Omental fat pad (tissue), 4 donors: ENCODE data around the gene RAB44. TPM values are rescaled to one million over a fixed set of nuclear protein-coding genes. Genes with fewer than 3 reads are reported as not detected.
A peak's percentile ranks its signal among the peaks of the same experiment; 100 is the strongest.

Experiments used
- ATAC-seq: fragments of 150-250 bp; one replicate; pipeline ENCODE4 v1.9.1; 2016; ENCODE audit warnings: mild to moderate bottlenecking, moderate library complexity; ENCODE audit not compliant: low FRiP score
- DNase-seq: peaks from one replicate; pipeline ENCODE4 v3.0.0-alpha.2; 2019; ENCODE audit warnings: low spot score
- total RNA-seq, 4 donors: library from RNA; depleted of rRNA; stranded (reverse); fragments of >200 nt; gene quantifications; one replicate each; pipeline ENCODE4 v1.1.0, GENCODE V29; 2016
- TF ChIP-seq, protein P1 (sequence below), 3 donors: fragments of 450-650 bp; IDR thresholded peaks; one replicate each; pipeline ENCODE4 v1.5.1; 2016 to 2017; ENCODE audit warnings: antibody characterized with exemption in 3 of 3, mild to moderate bottlenecking in 3 of 3, moderate library complexity in 2 of 3

Gene RAB44
- total RNA-seq, 4 donors from 2014 or later, result 0.19 to 2.4 (median 0.43) TPM

- TF ChIP-seq, protein P1, sequence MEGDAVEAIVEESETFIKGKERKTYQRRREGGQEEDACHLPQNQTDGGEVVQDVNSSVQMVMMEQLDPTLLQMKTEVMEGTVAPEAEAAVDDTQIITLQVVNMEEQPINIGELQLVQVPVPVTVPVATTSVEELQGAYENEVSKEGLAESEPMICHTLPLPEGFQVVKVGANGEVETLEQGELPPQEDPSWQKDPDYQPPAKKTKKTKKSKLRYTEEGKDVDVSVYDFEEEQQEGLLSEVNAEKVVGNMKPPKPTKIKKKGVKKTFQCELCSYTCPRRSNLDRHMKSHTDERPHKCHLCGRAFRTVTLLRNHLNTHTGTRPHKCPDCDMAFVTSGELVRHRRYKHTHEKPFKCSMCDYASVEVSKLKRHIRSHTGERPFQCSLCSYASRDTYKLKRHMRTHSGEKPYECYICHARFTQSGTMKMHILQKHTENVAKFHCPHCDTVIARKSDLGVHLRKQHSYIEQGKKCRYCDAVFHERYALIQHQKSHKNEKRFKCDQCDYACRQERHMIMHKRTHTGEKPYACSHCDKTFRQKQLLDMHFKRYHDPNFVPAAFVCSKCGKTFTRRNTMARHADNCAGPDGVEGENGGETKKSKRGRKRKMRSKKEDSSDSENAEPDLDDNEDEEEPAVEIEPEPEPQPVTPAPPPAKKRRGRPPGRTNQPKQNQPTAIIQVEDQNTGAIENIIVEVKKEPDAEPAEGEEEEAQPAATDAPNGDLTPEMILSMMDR (IDR thresholded peaks at IDR 0.05), result no peak
- DNase-seq (no peak), ATAC-seq (no peak)
Observed at GRCh38 chr6:36662380-36662779, 35.2 kb upstream of the RAB44 start.

GRCh38 chr6:36662827-36663256, 34.8 kb upstream of the RAB44 start:
- DNase-seq (no peak), ATAC-seq (no peak)
- TF ChIP-seq, protein P1 (IDR thresholded peaks at IDR 0.05), result no peak

- no peak for ATAC-seq
- no peak for DNase-seq
- TF ChIP-seq, protein P1 (IDR thresholded peaks at IDR 0.05), result no peak
Observed at GRCh38 chr6:36663504-36664446, 33.9 kb upstream of the RAB44 start.

GRCh38 chr6:36665180-36665579, 32.4 kb upstream of the RAB44 start:
- TF ChIP-seq, protein P1 (IDR thresholded peaks at IDR 0.05), result no peak
- DNase-seq, result no peak
- ATAC-seq, result no peak

DNA sequence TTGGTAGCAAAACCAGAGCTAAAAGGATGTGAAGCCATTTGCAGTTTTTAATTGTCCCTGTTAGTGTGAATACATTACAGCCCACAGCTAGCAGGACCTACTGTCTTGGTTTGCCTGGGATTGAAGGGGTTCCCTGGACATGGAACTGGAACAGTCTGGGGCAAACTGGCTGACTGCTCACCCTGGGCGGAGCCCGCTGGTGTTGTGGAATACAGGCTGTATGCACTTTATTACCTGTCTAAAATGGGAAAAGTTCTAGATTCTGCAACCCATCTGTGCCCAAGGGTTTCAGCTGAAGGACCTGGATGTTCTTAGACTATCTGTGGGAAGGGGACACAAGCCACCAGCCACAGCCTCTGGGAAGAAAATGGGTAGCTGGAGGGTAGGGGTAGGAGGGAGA, 31.3 kb upstream of the RAB44 start:
- ATAC-seq, result no peak
- DNase-seq, result no peak
- TF ChIP-seq, protein P1 (IDR thresholded peaks at IDR 0.05), result no peak

GRCh38 chr6:36666826-36667591, 30.6 kb upstream of the RAB44 start:
- TF ChIP-seq, protein P1 (IDR thresholded peaks at IDR 0.05), result no peak
- no peak for DNase-seq
- peak; percentile 62 for ATAC-seq
